ENCODE data around the gene HAUS7.
"Not testable (repeated sequence)": the region's sequence is repeated elsewhere in the genome, so short reads cannot be mapped to it uniquely, and the experiment has no call there.

Gene HAUS7

GRCh38 chrX:153406903-153407302, 63.5 kb downstream of the HAUS7 start:
- FAIRE-seq = no peak

- no peak for FAIRE-seq
Observed at GRCh38 chrX:153406011-153406410, 64.4 kb downstream of the HAUS7 start.

- no peak for FAIRE-seq
Observed at GRCh38 chrX:153405426-153405825, 65.0 kb downstream of the HAUS7 start.

GRCh38 chrX:153404333-153404732, 66.0 kb downstream of the HAUS7 start:
- FAIRE-seq = not testable (repeated sequence)

- FAIRE-seq = no peak
Observed at GRCh38 chrX:153401133-153401764, 69.1 kb downstream of the HAUS7 start, which contains the start of gene PNMA6E. Gene PNMA6E, minus strand, starts transcription at chrX:153401350. Its CDS starts 2,501 bp downstream, at chrX:153398849.

- no peak for FAIRE-seq
Observed at GRCh38 chrX:153400146-153401132, 69.9 kb downstream of the HAUS7 start.

DNA sequence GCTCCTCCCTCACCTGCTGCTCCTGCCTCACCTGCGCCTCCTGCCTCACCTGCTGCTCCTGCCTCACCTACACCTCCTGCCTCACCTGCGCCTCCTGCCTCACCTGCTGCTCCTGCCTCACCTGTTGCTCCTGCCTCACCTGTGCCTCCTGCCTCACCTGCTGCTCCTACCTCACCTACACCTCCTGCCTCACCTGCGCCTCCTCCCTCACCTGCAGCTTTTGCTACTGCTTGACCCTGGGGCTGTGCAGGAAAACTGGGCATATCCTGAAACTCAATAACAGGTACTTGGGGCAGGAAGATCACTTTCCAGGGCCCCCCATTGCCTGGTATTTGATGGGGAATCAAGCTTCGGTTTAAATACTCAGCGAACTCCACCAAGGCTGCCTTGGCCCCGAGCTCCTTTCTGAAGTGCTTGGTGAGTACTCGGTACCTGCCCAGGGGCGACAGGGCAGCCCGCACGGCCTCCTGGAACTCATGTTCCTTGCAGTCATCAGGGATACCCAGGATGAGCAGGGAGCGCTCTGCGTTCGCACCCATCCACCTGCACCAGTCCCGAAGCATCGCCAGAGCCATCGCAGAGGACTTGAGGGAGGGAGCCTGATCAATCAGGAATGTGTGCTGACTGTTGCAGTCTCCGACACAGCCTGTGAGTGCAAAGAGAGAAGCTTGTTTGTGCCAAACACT, 72.0 kb downstream of the HAUS7 start:
- no peak for FAIRE-seq
